ENCODE data around the gene PLXNA4.

PLXNA4 gene

GRCh38 chr7:132446260-132446659 lies 130.0 kb downstream of the PLXNA4 start:
- H3K9me2 ChIP-seq (ENCODE audit: low read depth, low read length), result no peaks in the 10 kb centered on the region
- H3K36me3 ChIP-seq (ENCODE audit: insufficient read depth, low read length), result no peaks in the 10 kb centered on the region
- H4K20me1 ChIP-seq (ENCODE audit: insufficient read depth, low read length), result no peaks in the 10 kb centered on the region
- no peaks in the 10 kb centered on the region for H3K79me2 ChIP-seq (ENCODE audit: insufficient read depth, low read length)
- H2AFZ ChIP-seq (ENCODE audit: low read length), result no peak overlapping the region
- no peaks in the 10 kb centered on the region for H3F3A ChIP-seq (ENCODE audit: insufficient read depth, low read length)
- no peak for TF ChIP-seq CTCF (IDR thresholded peaks at IDR 0.05; ENCODE audit: low read length)
- TF ChIP-seq EZH2 (IDR thresholded peaks at IDR 0.05; ENCODE audit: borderline replicate concordance, low read length), result no peak
- H3K9ac ChIP-seq (ENCODE audit: low read length), result no peak overlapping the region
- H3K27me3 ChIP-seq (ENCODE audit: insufficient read depth, low read length), result no peaks in the 10 kb centered on the region
- no peak overlapping the region for H3K4me3 ChIP-seq (ENCODE audit: low read depth, low read length, poor library complexity, severe bottlenecking)
- no peaks in the 10 kb centered on the region for H3K4me1 ChIP-seq (ENCODE audit: insufficient read depth, low read length, severe bottlenecking)
- H3K9me3 ChIP-seq (ENCODE audit: low read length), result no peaks in the 10 kb centered on the region
- H3K4me2 ChIP-seq (ENCODE audit: low read length), result no peak overlapping the region
- H3K27ac ChIP-seq (ENCODE audit: low read depth, low read length, poor library complexity, severe bottlenecking), result no peak overlapping the region

DNA sequence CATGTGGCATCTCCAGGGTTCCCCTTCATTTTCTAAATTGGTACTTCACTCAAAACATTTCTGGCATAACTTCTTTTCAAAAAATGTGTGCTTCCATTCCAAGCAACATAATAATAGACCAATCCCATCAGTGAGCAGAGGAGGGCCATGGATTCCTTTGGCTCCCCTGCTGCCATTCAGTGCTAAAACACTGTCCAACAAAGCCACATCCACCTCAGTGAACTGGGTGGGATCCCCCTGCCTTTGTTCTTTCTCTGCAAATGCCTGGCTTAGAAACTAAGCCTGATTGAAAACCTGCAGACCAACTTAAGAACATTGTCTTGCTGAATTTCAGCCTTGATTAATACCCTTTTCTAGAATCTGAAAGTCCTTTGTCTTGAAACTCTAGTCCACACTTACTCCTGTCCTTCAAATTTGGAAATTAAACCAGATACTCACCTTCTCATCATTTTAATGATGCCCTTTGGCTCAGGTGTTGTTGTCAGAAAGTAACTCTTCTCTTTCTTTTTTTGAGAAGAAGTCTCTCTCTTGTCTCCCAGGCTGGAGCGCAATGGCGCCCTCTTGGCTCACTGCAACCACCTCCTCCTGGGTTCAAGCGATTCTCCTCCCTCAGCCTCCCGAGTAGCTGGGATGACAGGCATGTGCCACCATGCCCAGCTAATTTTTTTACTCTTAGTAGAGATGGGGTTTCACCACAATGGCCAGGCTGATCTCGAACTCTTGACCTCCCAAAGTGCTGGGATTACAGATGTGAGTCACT lies 132.3 kb downstream of the PLXNA4 start:
- H3K9ac ChIP-seq (ENCODE audit: low read length), result no peak overlapping the region
- H3K4me2 ChIP-seq (ENCODE audit: low read length), result no peak overlapping the region
- no peaks in the 10 kb centered on the region for H3K36me3 ChIP-seq (ENCODE audit: insufficient read depth, low read length)
- no peaks in the 10 kb centered on the region for H3K4me1 ChIP-seq (ENCODE audit: insufficient read depth, low read length, severe bottlenecking)
- no peak overlapping the region for H3K4me3 ChIP-seq (ENCODE audit: low read depth, low read length, poor library complexity, severe bottlenecking)
- H3K27me3 ChIP-seq (ENCODE audit: insufficient read depth, low read length), result no peaks in the 10 kb centered on the region
- H3K9me2 ChIP-seq (ENCODE audit: low read depth, low read length), result no peaks in the 10 kb centered on the region
- H2AFZ ChIP-seq (ENCODE audit: low read length), result no peak overlapping the region
- H4K20me1 ChIP-seq (ENCODE audit: insufficient read depth, low read length), result no peaks in the 10 kb centered on the region
- H3K9me3 ChIP-seq (ENCODE audit: low read length), result no peaks in the 10 kb centered on the region
- no peak overlapping the region for H3K27ac ChIP-seq (ENCODE audit: low read depth, low read length, poor library complexity, severe bottlenecking)
- peak; percentile 3; the same call in 1 of the 2 replicates for TF ChIP-seq CTCF (IDR thresholded peaks at IDR 0.05; ENCODE audit: low read length)
- TF ChIP-seq EZH2 (IDR thresholded peaks at IDR 0.05; ENCODE audit: borderline replicate concordance, low read length), result no peak
- H3F3A ChIP-seq (ENCODE audit: insufficient read depth, low read length), result no peaks in the 10 kb centered on the region
- H3K79me2 ChIP-seq (ENCODE audit: insufficient read depth, low read length), result no peaks in the 10 kb centered on the region

DNA sequence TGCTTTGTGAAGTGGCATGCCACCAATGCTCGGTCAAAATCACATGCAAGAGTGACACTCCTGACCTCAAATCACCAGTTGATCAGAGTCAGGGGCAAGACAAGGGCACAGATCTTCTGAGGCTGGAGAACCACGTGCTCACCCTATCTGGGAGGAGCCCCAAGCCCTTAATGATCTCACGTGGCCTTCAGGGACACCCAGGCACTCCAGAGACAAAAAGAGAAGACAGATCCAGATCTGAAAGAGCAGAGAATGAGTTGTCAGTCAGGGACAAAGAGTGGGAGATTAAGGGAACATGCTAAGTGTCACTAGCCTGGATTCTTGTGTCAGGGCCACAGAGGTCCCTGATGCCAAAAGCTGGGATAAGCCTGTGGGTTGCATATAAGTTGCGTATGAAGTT lies 134.3 kb downstream of the PLXNA4 start:
- H3F3A ChIP-seq (ENCODE audit: insufficient read depth, low read length), result no peaks in the 10 kb centered on the region
- H3K27ac ChIP-seq (ENCODE audit: low read depth, low read length, poor library complexity, severe bottlenecking), result no peak overlapping the region
- no peaks in the 10 kb centered on the region for H4K20me1 ChIP-seq (ENCODE audit: insufficient read depth, low read length)
- no peaks in the 10 kb centered on the region for H3K27me3 ChIP-seq (ENCODE audit: insufficient read depth, low read length)
- H3K4me2 ChIP-seq (ENCODE audit: low read length), result no peak overlapping the region
- TF ChIP-seq EZH2 (IDR thresholded peaks at IDR 0.05; ENCODE audit: borderline replicate concordance, low read length) (no peak), CTCF (IDR thresholded peaks at IDR 0.05; ENCODE audit: low read length) (no peak)
- H3K4me3 ChIP-seq (ENCODE audit: low read depth, low read length, poor library complexity, severe bottlenecking), result no peak overlapping the region
- no peaks in the 10 kb centered on the region for H3K9me3 ChIP-seq (ENCODE audit: low read length)
- H3K9me2 ChIP-seq (ENCODE audit: low read depth, low read length), result no peaks in the 10 kb centered on the region
- no peaks in the 10 kb centered on the region for H3K79me2 ChIP-seq (ENCODE audit: insufficient read depth, low read length)
- no peak overlapping the region for H3K9ac ChIP-seq (ENCODE audit: low read length)
- no peaks in the 10 kb centered on the region for H3K4me1 ChIP-seq (ENCODE audit: insufficient read depth, low read length, severe bottlenecking)
- H2AFZ ChIP-seq (ENCODE audit: low read length), result no peak overlapping the region
- no peaks in the 10 kb centered on the region for H3K36me3 ChIP-seq (ENCODE audit: insufficient read depth, low read length)
